Heart left ventricle (tissue), 16 donors: ENCODE data around the gene SPATA25. TPM values are rescaled to one million over a fixed set of nuclear protein-coding genes. Genes with fewer than 3 reads are reported as not detected.

Source experiments
- ATAC-seq, 4 donors: fragments of 200-7000 bp; cut with Tn5 transposase; one replicate each; pipeline ENCODE4 v1.9.1; 2020 to 2022; ENCODE audit warnings: moderate library complexity in 4 of 4, mild to moderate bottlenecking in 3 of 4, moderate number of reproducible peaks in 1 of 4
- DNase-seq, 5 donors: peaks; one replicate each; pipeline ENCODE4 v3.0.0-alpha.2; 2020
- H3K27ac ChIP-seq, 12 donors: fragments of 200-600 bp; sonication (generic) in 4 of 12; one replicate each; pipeline versions ENCODE4 v1.5.0 to v1.8.0; 2016 to 2022; ENCODE audit warnings: mild to moderate bottlenecking in 2 of 12
- H3K27me3 ChIP-seq, 9 donors: fragments of 200-600 bp; sonication (generic) in 2 of 9; one replicate each; pipeline versions ENCODE4 v1.5.1 to v1.8.0; 2016 to 2022; ENCODE audit warnings: mild to moderate bottlenecking in 3 of 9
- H3K36me3 ChIP-seq, 9 donors: fragments of 200-600 bp; sonication (generic) in 2 of 9; one replicate each; pipeline versions ENCODE4 v1.5.0 to v1.8.0; 2018 to 2022; ENCODE audit warnings: mild to moderate bottlenecking in 2 of 9
- H3K4me1 ChIP-seq, 12 donors: fragments of 200-600 bp; sonication (generic) in 4 of 12; one replicate each; pipeline versions ENCODE4 v1.5.0 to v1.8.0; 2016 to 2022; ENCODE audit warnings: mild to moderate bottlenecking in 3 of 12
- H3K4me3 ChIP-seq, 12 donors: fragments of 200-600 bp; sonication (generic) in 4 of 12; one replicate each; pipeline versions ENCODE4 v1.5.0 to v1.8.0; 2017 to 2022; ENCODE audit warnings: mild to moderate bottlenecking in 9 of 12, moderate library complexity in 4 of 12
- H3K9me3 ChIP-seq, 12 donors: fragments of 200-600 bp; sonication (generic) in 4 of 12; one replicate each; pipeline versions ENCODE4 v1.5.0 to v1.8.0; 2016 to 2022; ENCODE audit warnings: mild to moderate bottlenecking in 1 of 12
- CTCF ChIP-seq, 12 donors: fragments of 200-600 bp; sonication (generic) in 4 of 12; IDR thresholded peaks; one replicate each; pipeline versions ENCODE4 v1.5.0 to v1.8.0; 2018 to 2022; ENCODE audit warnings: antibody characterized with exemption in 12 of 12, mild to moderate bottlenecking in 5 of 12
- POLR2A ChIP-seq, 2 donors: fragments of 450-650 bp; IDR thresholded peaks; one replicate each; pipeline ENCODE4 v1.6.1; 2017; ENCODE audit warnings: antibody characterized with exemption in 2 of 2, mild to moderate bottlenecking in 2 of 2, moderate library complexity in 2 of 2
- WGBS, 4 donors: extraction: QIAGEN DNeasy Blood & Tissue Kit in 2 of 4; methylation state at CpG; one replicate each; pipeline versions ENCODE4 v1.1.5 to v1.1.7; 2013 to 2018; 5-methylcytosine and 5-hydroxymethylcytosine counted together
- intact Hi-C, 10 donors: fragments of 100-400 bp; cut with DNase I; formaldehyde crosslinking; loops; one replicate each; pipeline versions ENCODE4 v1.11.1 to v1.14.2; 2022
- polyA plus RNA-seq, 2 donors: library from polyadenylated mRNA; stranded (reverse); fragments of 200-250 nt; gene quantifications; one replicate each; pipeline ENCODE4 v1.2.3, GENCODE V29; 2013
- total RNA-seq, 9 donors: library from RNA; depleted of rRNA in 2 of 9; stranded (reverse); fragments of >200 nt in 2 of 9; fragmentation: NEBNext Ultra II Directional in 3 of 9; extraction: Animal tissue kit (Norgen Biotek cat#: 25700) in 3 of 9; gene quantifications; one replicate each; pipeline versions ENCODE4 v1.1.0 to v1.2.4, GENCODE V29; 2016 to 2023
- donor health status: ischemic (EF 13 %, LVEDD 7.1; RV severe dilation, severe dysfunction).
- donor health status: healthy with polysubstance abuse.
- donor health status: DM: no; HTN: yes; CAD: no.
- donor health status: DM: no; HTN: no; CAD: no.
- donor health status: ischemic (EF 25% LVEDD 6.9; RV normal size, moderate dysfunction).
- donor health status: ischemic (EF 25% LVEDD 5.7; RV mildly dilated, moderate dysfunction).
- donor health status: healthy.
- donor health status: DM: yes; HTN: yes; CAD: no.
- donor health status: ischemic (EF 35%, LVEDD 5.7; RV mildly dilated, moderate dysfunction).
- donor health status: nonischemic (EF 11% LVEDD 7.7; RV severe dilation, severe dysfunction).
- donor health status: DM: yes; HTN: yes; CAD: no.
- donor health status: PGD.
- donor health status: ischemic (EF 29% LVEDD 5.4; RV normal size, mild dysfunction).
- donor health status: nonischemic (EF 23%, LVEDD 6.1; RV moderate dilation, normal function).

The SPATA25 gene
- total and polyA plus RNA-seq, 11 donors, result 0.58 to 4.0 (median 1.8) TPM; not detected in 2

- H3K27me3 ChIP-seq, result no peaks in the 10 kb centered on the region
- 2 to 25% (median 13%) methylated on average over 1 of the region's 1 CpG for WGBS, 4 donors
- intact Hi-C loops, result loop anchor here in 2 of 10 donors (10.0 kb wide), 1 partner anchor 98 kb away; the partner anchor contains the start of gene PCIF1 (in 2 of the 2)
- no peaks in the 10 kb centered on the region for H3K9me3 ChIP-seq
- peaks cover 0 to 50% (median 38%) of the 10 kb centered on the region in 12 donors for H3K4me1 ChIP-seq
- no peak for TF ChIP-seq POLR2A (IDR thresholded peaks at IDR 0.05)
- TF ChIP-seq CTCF (IDR thresholded peaks at IDR 0.05), result no peak
- peak overlapping the region in 5 of 12 donors; percentile 12 to 99 (median 37) for H3K27ac ChIP-seq
- ATAC-seq (no peak), DNase-seq (no peak)
- H3K4me3 ChIP-seq, result peak overlapping the region in 1 of 12 donors; percentile 12
- H3K36me3 ChIP-seq, result peaks cover 0 to 53% (median 34%) of the 10 kb centered on the region in 9 donors
Observed at GRCh38 chr20:45836841-45837240, 50.6 kb downstream of the SPATA25 start.

Other genes starting within 250 kb of the SPATA25 start
- not detected for gene WFDC11, start 217.4 kb downstream of the SPATA25 start, total RNA-seq
- not detected for gene WFDC11, start 217.4 kb downstream of the SPATA25 start, polyA plus RNA-seq
- not detected for gene WFDC13, start 185.6 kb downstream of the SPATA25 start, total RNA-seq
- gene WFDC13, start 185.6 kb downstream of the SPATA25 start, polyA plus RNA-seq, result not detected
- not detected for gene WFDC10B, start 182.6 kb downstream of the SPATA25 start, total RNA-seq
- not detected for gene WFDC10B, start 182.6 kb downstream of the SPATA25 start, polyA plus RNA-seq
- not detected for gene SPINT4, start 165.3 kb downstream of the SPATA25 start, total RNA-seq
- not detected for gene SPINT4, start 165.3 kb downstream of the SPATA25 start, polyA plus RNA-seq
- 1 to 10 TPM in 4 of 9 donors, under 1 TPM in 1, not detected in 4; 0.86 to 2.4 (median 1.4) TPM for gene WFDC3, start 95.7 kb downstream of the SPATA25 start, total RNA-seq
- gene WFDC3, start 95.7 kb downstream of the SPATA25 start, polyA plus RNA-seq, result under 1 TPM in 1 of 2 donors, not detected in 1; 0.72 TPM
- gene DNTTIP1, start 95.7 kb downstream of the SPATA25 start, total RNA-seq, result 10 to 100 TPM; 10.1 to 24.9 (median 21.3) TPM
- gene DNTTIP1, start 95.7 kb downstream of the SPATA25 start, polyA plus RNA-seq, result 10 to 100 TPM; 25.0 to 31.5 TPM
- gene UBE2C, start 75.0 kb downstream of the SPATA25 start, total RNA-seq, result 10 to 100 TPM in 1 of 9 donors, 1 to 10 TPM in 3, under 1 TPM in 1, not detected in 4; 0.32 to 16.9 (median 1.7) TPM
- gene UBE2C, start 75.0 kb downstream of the SPATA25 start, polyA plus RNA-seq, result under 1 TPM in 1 of 2 donors, not detected in 1; 0.79 TPM
- gene TNNC2, start 60.3 kb downstream of the SPATA25 start, total RNA-seq, result not detected
- gene TNNC2, start 60.3 kb downstream of the SPATA25 start, polyA plus RNA-seq, result under 1 TPM; 0.14 to 0.30 TPM
- 10 to 100 TPM; 14.1 to 45.6 (median 21.4) TPM for gene SNX21, start 53.8 kb downstream of the SPATA25 start, total RNA-seq
- gene SNX21, start 53.8 kb downstream of the SPATA25 start, polyA plus RNA-seq, result 10 to 100 TPM; 13.7 to 18.6 TPM
- gene ACOT8, start 30.2 kb downstream of the SPATA25 start, total RNA-seq, result 10 to 100 TPM; 22.5 to 57.8 (median 31.4) TPM
- gene ACOT8, start 30.2 kb downstream of the SPATA25 start, polyA plus RNA-seq, result 10 to 100 TPM; 34.2 to 44.6 TPM
- 1 to 10 TPM; 1.9 to 3.1 (median 2.4) TPM for gene ZSWIM3, start 30.0 kb downstream of the SPATA25 start, total RNA-seq
- gene ZSWIM3, start 30.0 kb downstream of the SPATA25 start, polyA plus RNA-seq, result 1 to 10 TPM; 1.3 to 1.6 TPM
- 10 to 100 TPM in 6 of 9 donors, 1 to 10 TPM in 3; 8.2 to 16.3 (median 10.6) TPM for gene ZSWIM1, start 6.4 kb downstream of the SPATA25 start, total RNA-seq
- gene ZSWIM1, start 6.4 kb downstream of the SPATA25 start, polyA plus RNA-seq, result 1 to 10 TPM; 3.9 to 7.2 TPM
- gene NEURL2, start 3.6 kb upstream of the SPATA25 start, total RNA-seq, result 10 to 100 TPM in 5 of 9 donors, 1 to 10 TPM in 4; 3.5 to 14.8 (median 10.8) TPM
- gene NEURL2, start 3.6 kb upstream of the SPATA25 start, polyA plus RNA-seq, result 1 to 10 TPM; 3.0 to 8.4 TPM
- gene CTSA, start 3.7 kb upstream of the SPATA25 start, total RNA-seq, result 100 to 1,000 TPM in 7 of 9 donors, 10 to 100 TPM in 2; 62.5 to 214 (median 129) TPM
- gene CTSA, start 3.7 kb upstream of the SPATA25 start, polyA plus RNA-seq, result 10 to 100 TPM; 77.7 to 92.5 TPM
- 100 to 1,000 TPM in 3 of 9 donors, 10 to 100 TPM in 6; 19.8 to 367 (median 81.1) TPM for gene PLTP, start 24.5 kb upstream of the SPATA25 start, total RNA-seq
- gene PLTP, start 24.5 kb upstream of the SPATA25 start, polyA plus RNA-seq, result 10 to 100 TPM; 21.5 to 33.2 TPM
- 10 to 100 TPM; 22.2 to 40.2 (median 28.2) TPM for gene PCIF1, start 47.1 kb upstream of the SPATA25 start, total RNA-seq
- 10 to 100 TPM; 17.5 to 31.1 TPM for gene PCIF1, start 47.1 kb upstream of the SPATA25 start, polyA plus RNA-seq
- gene ZNF335, start 84.6 kb upstream of the SPATA25 start, total RNA-seq, result 10 to 100 TPM in 3 of 9 donors, 1 to 10 TPM in 6; 5.6 to 14.9 (median 8.5) TPM
- gene ZNF335, start 84.6 kb upstream of the SPATA25 start, polyA plus RNA-seq, result 1 to 10 TPM; 7.0 TPM
- 10 to 100 TPM in 1 of 9 donors, 1 to 10 TPM in 5, under 1 TPM in 3; 0.35 to 15.8 (median 1.1) TPM for gene MMP9, start 121.3 kb upstream of the SPATA25 start, total RNA-seq
- under 1 TPM; 0.19 to 0.49 TPM for gene MMP9, start 121.3 kb upstream of the SPATA25 start, polyA plus RNA-seq
- 1 to 10 TPM in 2 of 9 donors, under 1 TPM in 1, not detected in 6; 0.73 to 1.7 (median 1.2) TPM for gene SLC12A5, start 141.6 kb upstream of the SPATA25 start, total RNA-seq
- gene SLC12A5, start 141.6 kb upstream of the SPATA25 start, polyA plus RNA-seq, result not detected
- gene NCOA5, start 202.3 kb upstream of the SPATA25 start, total RNA-seq, result 10 to 100 TPM in 7 of 9 donors, 1 to 10 TPM in 2; 9.5 to 17.4 (median 12.5) TPM
- gene NCOA5, start 202.3 kb upstream of the SPATA25 start, polyA plus RNA-seq, result 10 to 100 TPM in 1 of 2 donors, 1 to 10 TPM in 1; 5.7 to 11.9 TPM
- 10 to 100 TPM in 2 of 9 donors, 1 to 10 TPM in 7; 3.5 to 38.3 (median 5.7) TPM for gene CD40, start 230.7 kb upstream of the SPATA25 start, total RNA-seq
- gene CD40, start 230.7 kb upstream of the SPATA25 start, polyA plus RNA-seq, result 1 to 10 TPM; 4.7 to 5.5 TPM